ENCODE data around the gene POLR2L. TPM values are rescaled to one million over a fixed set of nuclear protein-coding genes. Genes with fewer than 3 reads are reported as not detected.

Gene POLR2L
- total and polyA plus RNA-seq, 2 donors (not counting 1 experiment from before 2014, with no cell fraction given) = 44.4 to 80.8 TPM

GRCh38 chr11:790721-791564 is 51.4 kb downstream of the POLR2L start:
- intact Hi-C loops (cut with micrococcal nuclease) = loop anchor here (10.0 kb wide), 1 partner anchor 336 kb away; the partner anchor contains the start of gene PTDSS2

More at GRCh38 chr11:790721-791564, 51.4 kb downstream of the POLR2L start:
- H4K20me1 ChIP-seq (ENCODE audit: control insufficient read depth, insufficient read depth, low read length, poor library complexity, severe bottlenecking) = peaks cover 54% of the 10 kb centered on the region
- WGBS (ENCODE audit: insufficient coverage) = 91% methylated on average over 14 of the region's 18 CpGs
- ATAC-seq (ENCODE audit: low read depth) (no peak), DNase-seq (no peak)
- no peak overlapping the region for H2AFZ ChIP-seq (ENCODE audit: insufficient read depth, low read depth, low read length, poor library complexity, severe bottlenecking)
- POLR2A ChIA-PET = interaction anchor here (0.6 kb wide), 1 partner anchor 48 kb away, joined by 5 read pairs; no protein-coding TSS in a partner anchor
- H3K9me3 Mint-ChIP-seq (ENCODE audit: insufficient read depth) = no peaks in the 10 kb centered on the region
- H3K9ac ChIP-seq (ENCODE audit: low read length) = no peak overlapping the region
- CTCF ChIA-PET = no interaction called here
- no peak overlapping the region for H3K4me3 ChIP-seq (ENCODE audit: control extremely low read depth in 1 of 5, extremely low read depth in 1 of 5, insufficient read depth in 1 of 5, low read depth in 2 of 5, low read length in 4 of 5)
- peaks cover 18 to 31% of the 10 kb centered on the region in 2 donors for H3K4me1 ChIP-seq (ENCODE audit: control insufficient read depth in 2 of 2, insufficient read depth in 2 of 2, low read length in 2 of 2)
- H3K4me1 Mint-ChIP-seq = peaks cover 7% of the 10 kb centered on the region
- peaks cover 0 to 7% of the 10 kb centered on the region in 2 experiments for H3K36me3 ChIP-seq (replicated peaks in 1 of 2; ENCODE audit: control extremely low read depth in 1 of 2, control insufficient read depth in 1 of 2, extremely low read depth in 1 of 2, insufficient read depth in 2 of 2, low read length in 1 of 2)
- no peak overlapping the region for H3K27ac Mint-ChIP-seq
- peaks cover 25% of the 10 kb centered on the region for H3K79me2 ChIP-seq (ENCODE audit: control insufficient read depth, insufficient read depth, low read length)
- peaks cover 0 to 3% (median 0%) of the 10 kb centered on the region in 3 donors for H3K9me3 ChIP-seq (ENCODE audit: control extremely low read depth in 1 of 3, control insufficient read depth in 2 of 3, insufficient read depth in 1 of 3, low read length in 2 of 3)
- peaks cover 0 to 24% (median 5%) of the 10 kb centered on the region in 4 experiments for H3K27me3 ChIP-seq (replicated peaks in 1 of 4; ENCODE audit: control extremely low read depth in 1 of 4, control insufficient read depth in 3 of 4, insufficient read depth in 4 of 4, low read length in 3 of 4)
- no peak overlapping the region for H3K27ac ChIP-seq (ENCODE audit: low read length in 2 of 2)
- no peak overlapping the region for H3K4me3 Mint-ChIP-seq
- H3K27me3 Mint-ChIP-seq = no peaks in the 10 kb centered on the region
- TF ChIP-seq, protein P1, sequence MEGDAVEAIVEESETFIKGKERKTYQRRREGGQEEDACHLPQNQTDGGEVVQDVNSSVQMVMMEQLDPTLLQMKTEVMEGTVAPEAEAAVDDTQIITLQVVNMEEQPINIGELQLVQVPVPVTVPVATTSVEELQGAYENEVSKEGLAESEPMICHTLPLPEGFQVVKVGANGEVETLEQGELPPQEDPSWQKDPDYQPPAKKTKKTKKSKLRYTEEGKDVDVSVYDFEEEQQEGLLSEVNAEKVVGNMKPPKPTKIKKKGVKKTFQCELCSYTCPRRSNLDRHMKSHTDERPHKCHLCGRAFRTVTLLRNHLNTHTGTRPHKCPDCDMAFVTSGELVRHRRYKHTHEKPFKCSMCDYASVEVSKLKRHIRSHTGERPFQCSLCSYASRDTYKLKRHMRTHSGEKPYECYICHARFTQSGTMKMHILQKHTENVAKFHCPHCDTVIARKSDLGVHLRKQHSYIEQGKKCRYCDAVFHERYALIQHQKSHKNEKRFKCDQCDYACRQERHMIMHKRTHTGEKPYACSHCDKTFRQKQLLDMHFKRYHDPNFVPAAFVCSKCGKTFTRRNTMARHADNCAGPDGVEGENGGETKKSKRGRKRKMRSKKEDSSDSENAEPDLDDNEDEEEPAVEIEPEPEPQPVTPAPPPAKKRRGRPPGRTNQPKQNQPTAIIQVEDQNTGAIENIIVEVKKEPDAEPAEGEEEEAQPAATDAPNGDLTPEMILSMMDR (IDR thresholded peaks at IDR 0.05) = no peak
- TF ChIP-seq EZH2 (IDR thresholded peaks at IDR 0.05; ENCODE audit: borderline replicate concordance, insufficient read depth, low read depth, low read length, poor library complexity, severe bottlenecking) = no peak
- no peak overlapping the region for H3K4me2 ChIP-seq (replicated peaks; ENCODE audit: low read depth, low read length, poor library complexity, severe bottlenecking)
